Measurements from ENCODE around the gene ARSD. TPM values are rescaled to one million over a fixed set of nuclear protein-coding genes. Genes with fewer than 3 reads are reported as not detected.
A peak's percentile ranks its signal among the peaks of the same experiment; 100 is the strongest.

The ARSD gene
- polyA plus RNA-seq, 6 donors from 2014 or later = 1.2 to 9.6 (median 5.1) TPM

DNA sequence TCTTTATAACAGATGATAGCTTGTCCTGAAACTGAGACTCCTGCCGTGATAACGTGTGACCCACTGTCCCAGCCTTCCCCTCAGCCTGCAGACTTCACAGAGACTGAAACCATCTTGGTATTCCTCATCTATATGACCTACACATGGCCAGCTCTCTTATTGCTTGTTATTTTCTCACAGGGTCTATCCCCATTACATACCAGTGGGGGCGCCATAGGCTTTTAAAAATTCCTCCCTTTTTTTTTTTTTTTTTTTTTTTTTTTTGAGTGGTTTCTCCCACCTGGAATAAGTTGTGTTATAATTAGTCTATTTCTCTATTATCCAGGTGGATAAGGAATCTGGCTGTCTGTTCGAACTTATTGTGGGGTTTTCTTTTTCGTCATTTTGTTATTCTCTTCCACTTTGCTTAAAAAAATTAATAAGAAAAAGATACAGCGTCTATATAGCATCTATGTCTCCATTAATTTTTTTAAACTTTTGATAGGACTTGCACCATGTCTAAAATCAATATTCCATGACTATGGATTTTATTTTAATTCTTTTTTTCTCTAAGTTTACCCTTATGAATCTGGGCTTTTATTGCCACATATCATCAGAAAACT lies 53.2 kb downstream of the ARSD start:
- Mint-ChIP-seq H3K9me3 (peaks cover 0 to 9% (median 3%) of the 10 kb centered on the region in 7 donors), H3K27ac (no peak overlapping the region), H3K36me3 (no peaks in the 10 kb centered on the region), H3K27me3 (peaks cover 13 to 31% (median 14%) of the 10 kb centered on the region in 3 donors), H3K4me1 (no peaks in the 10 kb centered on the region), H3K4me3 (peak overlapping the region in 1 of 8 donors; percentile 51)
- ATAC-seq (ENCODE audit: low read depth in 2 of 2) (no peak), DNase-seq (no peak)

DNA sequence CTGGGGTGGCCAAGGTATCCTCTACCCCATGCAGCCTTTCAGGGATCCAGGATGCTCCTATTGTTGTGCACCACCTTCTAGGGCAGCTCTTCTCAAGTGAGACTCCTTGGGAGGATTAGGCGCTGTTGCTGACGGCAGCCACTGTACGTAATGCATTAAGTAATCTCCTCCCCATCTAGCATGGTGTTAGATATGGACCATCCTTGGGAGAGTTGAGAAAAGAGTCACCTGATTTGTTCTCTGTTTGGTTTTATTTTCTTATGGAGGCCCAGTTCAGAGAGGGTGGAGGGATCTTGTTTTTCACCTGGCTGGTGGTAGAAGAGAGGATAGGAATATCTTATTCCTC lies 54.0 kb downstream of the ARSD start:
- peaks cover 11 to 29% (median 12%) of the 10 kb centered on the region in 3 donors for H3K27me3 Mint-ChIP-seq
- H3K4me1 Mint-ChIP-seq = no peaks in the 10 kb centered on the region
- ATAC-seq (ENCODE audit: low read depth in 2 of 2) (no peak), DNase-seq (no peak)
- H3K27ac Mint-ChIP-seq = no peak overlapping the region
- peaks cover 0 to 13% (median 8%) of the 10 kb centered on the region in 7 donors for H3K9me3 Mint-ChIP-seq
- no peaks in the 10 kb centered on the region for H3K36me3 Mint-ChIP-seq
- H3K4me3 Mint-ChIP-seq = no peak overlapping the region

DNA sequence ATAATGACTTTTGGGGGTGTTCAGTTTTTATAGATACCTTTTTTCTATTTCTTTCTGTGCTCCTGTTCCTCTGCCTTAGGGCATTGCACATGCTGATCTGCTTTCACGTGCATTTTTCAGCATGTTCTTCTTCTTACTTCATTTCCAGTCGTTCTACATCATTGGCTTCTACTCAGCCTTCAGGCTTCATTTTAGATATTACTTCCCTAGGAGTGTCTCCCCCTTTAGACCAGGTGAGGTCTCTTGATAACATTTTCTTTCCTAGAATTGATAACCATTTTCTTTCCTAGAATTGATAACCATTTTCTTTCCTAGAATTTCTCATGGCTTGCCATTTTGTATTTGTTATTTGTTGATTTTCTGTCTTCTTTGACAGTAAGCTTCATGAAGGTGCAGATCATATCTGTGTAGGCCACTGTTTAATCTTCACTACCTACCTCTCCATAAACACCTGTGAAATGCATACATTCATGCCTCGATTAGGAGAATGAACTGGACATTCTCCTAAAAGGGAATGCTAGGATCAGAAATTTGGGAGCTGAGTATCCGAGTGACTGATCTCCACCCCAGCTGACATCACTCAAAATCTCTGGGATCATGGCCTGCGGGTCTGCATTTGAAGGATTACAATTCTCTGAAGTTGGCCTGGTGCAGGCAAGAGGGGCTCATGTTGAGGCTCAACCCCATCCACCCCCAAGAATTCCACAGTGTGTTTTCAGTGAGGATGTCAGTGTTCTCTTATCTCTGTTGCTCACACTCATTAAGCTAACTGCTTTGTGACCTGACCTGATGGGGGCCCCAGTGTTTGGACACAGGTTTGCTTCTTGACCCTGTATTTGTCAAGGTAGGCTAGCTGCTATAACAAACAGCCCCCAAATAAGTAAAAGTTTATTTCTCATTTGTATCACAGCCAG lies 54.7 kb downstream of the ARSD start:
- Mint-ChIP-seq H3K27me3 (peaks cover 5 to 23% (median 11%) of the 10 kb centered on the region in 3 donors), H3K27ac (no peak overlapping the region), H3K4me3 (no peak overlapping the region), H3K4me1 (no peaks in the 10 kb centered on the region), H3K36me3 (no peaks in the 10 kb centered on the region), H3K9me3 (peaks cover 0 to 19% (median 9%) of the 10 kb centered on the region in 7 donors)
- ATAC-seq (ENCODE audit: low read depth in 2 of 2) (no peak), DNase-seq (no peak)

DNA sequence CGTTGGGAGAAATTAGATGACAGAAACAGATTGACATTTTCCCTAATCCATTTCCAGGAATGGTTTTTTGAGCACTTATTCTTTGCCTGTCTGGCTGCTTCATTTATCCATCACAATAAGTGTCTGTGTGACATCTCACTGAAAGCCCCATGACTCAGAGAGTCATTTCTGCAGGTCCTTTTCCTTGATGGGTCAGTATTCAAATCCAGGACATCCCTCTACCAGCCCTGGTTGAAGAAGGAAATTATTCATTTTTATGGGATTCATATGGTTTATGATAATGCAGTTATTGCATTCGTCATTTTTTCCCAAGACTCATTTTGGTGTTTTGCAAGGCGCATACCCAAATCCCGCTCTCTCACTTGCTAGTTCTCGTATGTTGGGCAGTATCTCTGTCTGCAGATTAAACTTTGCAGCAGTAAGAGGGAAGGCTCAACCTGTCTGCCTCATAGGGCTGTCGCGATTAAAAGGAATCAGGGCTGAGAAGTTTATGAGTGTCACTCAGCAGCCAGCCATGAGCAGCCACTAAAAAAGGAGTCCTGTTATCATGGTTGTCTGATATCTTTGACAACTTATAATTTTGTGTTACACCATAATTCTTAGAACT lies 56.4 kb downstream of the ARSD start:
- ATAC-seq (ENCODE audit: low read depth in 2 of 2) = no peak
- Mint-ChIP-seq H3K4me3 (no peak overlapping the region), H3K4me1 (no peaks in the 10 kb centered on the region), H3K36me3 (no peaks in the 10 kb centered on the region), H3K27me3 (peaks cover 4 to 20% (median 11%) of the 10 kb centered on the region in 3 donors), H3K9me3 (peaks cover 0 to 28% (median 9%) of the 10 kb centered on the region in 7 donors), H3K27ac (no peak overlapping the region)
- no peak for DNase-seq

DNA sequence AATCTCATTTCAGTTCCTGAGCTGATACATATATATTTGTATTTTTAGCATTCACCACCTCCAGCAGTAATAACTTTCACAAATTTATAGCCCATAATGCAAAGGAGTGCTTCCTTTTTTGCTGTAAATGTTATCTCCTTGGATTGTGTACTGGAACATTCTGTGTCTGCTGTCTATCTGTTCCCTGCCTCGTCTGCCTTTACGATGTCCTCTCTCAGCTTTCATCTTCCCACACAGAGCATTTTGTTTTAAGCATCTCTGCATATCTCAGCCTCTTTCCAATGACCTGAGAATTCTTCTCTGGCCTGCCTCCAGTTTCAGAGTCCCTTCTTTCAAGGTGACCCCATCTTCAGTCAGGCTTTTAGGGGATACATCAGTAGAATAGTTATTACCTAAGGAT lies 57.3 kb downstream of the ARSD start:
- Mint-ChIP-seq H3K4me3 (no peak overlapping the region), H3K36me3 (no peaks in the 10 kb centered on the region), H3K4me1 (no peaks in the 10 kb centered on the region), H3K27ac (no peak overlapping the region), H3K27me3 (peaks cover 4 to 21% (median 5%) of the 10 kb centered on the region in 3 donors), H3K9me3 (peaks cover 0 to 28% (median 9%) of the 10 kb centered on the region in 7 donors)
- ATAC-seq (ENCODE audit: low read depth in 2 of 2) (no peak), DNase-seq (no peak)

DNA sequence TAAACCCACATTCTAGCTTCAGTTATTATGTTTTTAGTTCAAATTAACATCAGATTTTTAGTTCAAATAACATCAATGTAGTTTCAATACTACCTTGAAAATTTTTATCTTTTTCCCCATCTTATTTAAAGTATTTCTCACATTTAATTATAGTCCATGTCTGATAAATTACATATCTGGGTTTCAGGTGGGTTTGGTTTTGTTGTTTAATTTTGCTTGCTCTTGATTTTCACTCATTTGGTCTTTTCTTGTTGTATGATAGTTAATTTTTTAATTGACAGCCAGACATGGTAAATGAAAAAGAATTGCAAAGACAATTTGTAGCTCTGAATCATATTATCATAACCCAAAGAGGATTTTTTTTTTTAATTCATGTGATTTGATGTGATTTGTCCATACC lies 58.5 kb downstream of the ARSD start:
- Mint-ChIP-seq H3K9me3 (peaks cover 0 to 28% (median 9%) of the 10 kb centered on the region in 7 donors), H3K27me3 (peaks cover 4 to 23% (median 5%) of the 10 kb centered on the region in 3 donors), H3K27ac (no peak overlapping the region), H3K4me3 (no peak overlapping the region), H3K36me3 (no peaks in the 10 kb centered on the region), H3K4me1 (no peaks in the 10 kb centered on the region)
- ATAC-seq (ENCODE audit: low read depth in 2 of 2) (no peak), DNase-seq (no peak)

DNA sequence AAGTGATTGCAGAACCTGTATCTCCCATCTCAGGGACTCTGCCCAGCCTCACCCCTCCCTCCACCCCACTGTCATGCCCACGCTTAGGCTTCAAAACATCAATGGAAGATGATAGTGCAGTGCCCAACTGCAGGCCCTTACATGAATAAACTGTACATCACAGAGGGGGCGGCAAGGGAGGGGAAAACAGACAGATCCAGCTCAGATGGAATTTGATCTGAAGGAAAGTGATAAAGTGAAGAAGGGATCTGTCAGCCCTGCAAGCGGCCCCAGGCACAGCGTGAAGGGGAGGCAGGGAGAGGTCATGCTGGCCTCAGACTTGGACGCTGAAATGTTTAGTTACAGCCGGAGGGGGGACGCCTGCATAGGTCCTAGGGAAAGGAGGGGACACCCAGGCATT lies 61.9 kb downstream of the ARSD start:
- no peak for DNase-seq
- Mint-ChIP-seq H3K9me3 (peaks cover 0 to 28% (median 7%) of the 10 kb centered on the region in 7 donors), H3K4me1 (no peaks in the 10 kb centered on the region), H3K27me3 (peaks cover 0 to 21% (median 0%) of the 10 kb centered on the region in 3 donors), H3K27ac (no peak overlapping the region), H3K36me3 (no peaks in the 10 kb centered on the region), H3K4me3 (no peak overlapping the region)
- ATAC-seq (ENCODE audit: low read depth in 2 of 2) = no peak

DNA sequence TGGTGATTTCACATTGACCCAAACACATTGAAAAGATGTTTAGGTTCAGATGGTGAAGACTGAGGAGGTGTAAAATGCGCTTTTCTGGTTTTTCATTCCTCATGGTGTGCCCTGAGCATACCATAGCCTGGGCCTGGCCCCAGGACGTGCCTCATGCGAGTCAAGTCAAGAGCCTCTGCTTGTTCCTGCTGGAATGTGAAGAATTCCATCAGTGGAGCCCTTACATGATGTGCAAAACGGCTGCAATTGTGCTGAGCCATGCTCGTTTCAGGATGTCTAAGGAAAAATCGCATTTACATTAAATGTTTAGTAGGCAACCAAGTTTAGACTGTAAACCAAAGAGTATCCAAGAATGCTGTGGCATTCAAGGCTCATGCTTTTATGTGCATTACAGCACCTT lies 65.5 kb downstream of the ARSD start:
- Mint-ChIP-seq H3K4me1 (no peaks in the 10 kb centered on the region), H3K4me3 (no peak overlapping the region), H3K9me3 (peaks cover 0 to under 1% (median 0%) of the 10 kb centered on the region in 7 donors), H3K36me3 (no peaks in the 10 kb centered on the region), H3K27me3 (peaks cover 4 to 24% (median 5%) of the 10 kb centered on the region in 3 donors), H3K27ac (no peak overlapping the region)
- no peak for DNase-seq
- ATAC-seq (ENCODE audit: low read depth in 2 of 2) = no peak

DNA sequence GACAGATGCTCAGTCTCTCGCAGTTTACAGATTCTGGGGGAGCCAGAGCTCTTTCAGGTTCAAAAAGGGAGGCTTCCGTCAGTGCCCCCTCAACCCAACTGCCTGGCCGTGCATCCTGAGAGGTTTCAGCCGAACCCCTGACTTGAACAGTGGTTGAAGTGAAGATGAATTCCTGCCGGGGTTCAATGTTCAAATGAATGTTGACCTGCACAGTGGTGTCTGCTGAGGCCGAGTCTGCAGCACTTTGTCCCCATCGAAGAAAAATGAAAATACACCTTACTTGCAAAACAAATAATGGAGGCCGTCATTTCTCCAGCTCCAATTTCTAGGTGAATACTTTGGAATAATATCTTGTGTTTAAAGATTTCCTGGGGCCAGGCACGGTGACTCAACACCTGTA lies 66.7 kb downstream of the ARSD start:
- peaks cover 4 to 21% (median 5%) of the 10 kb centered on the region in 3 donors for H3K27me3 Mint-ChIP-seq
- no peaks in the 10 kb centered on the region for H3K4me1 Mint-ChIP-seq
- no peak for DNase-seq
- H3K9me3 Mint-ChIP-seq = no peaks in the 10 kb centered on the region
- H3K27ac Mint-ChIP-seq = no peak overlapping the region
- ATAC-seq (ENCODE audit: low read depth in 2 of 2) = no peak
- H3K4me3 Mint-ChIP-seq = no peak overlapping the region
- no peaks in the 10 kb centered on the region for H3K36me3 Mint-ChIP-seq

DNA sequence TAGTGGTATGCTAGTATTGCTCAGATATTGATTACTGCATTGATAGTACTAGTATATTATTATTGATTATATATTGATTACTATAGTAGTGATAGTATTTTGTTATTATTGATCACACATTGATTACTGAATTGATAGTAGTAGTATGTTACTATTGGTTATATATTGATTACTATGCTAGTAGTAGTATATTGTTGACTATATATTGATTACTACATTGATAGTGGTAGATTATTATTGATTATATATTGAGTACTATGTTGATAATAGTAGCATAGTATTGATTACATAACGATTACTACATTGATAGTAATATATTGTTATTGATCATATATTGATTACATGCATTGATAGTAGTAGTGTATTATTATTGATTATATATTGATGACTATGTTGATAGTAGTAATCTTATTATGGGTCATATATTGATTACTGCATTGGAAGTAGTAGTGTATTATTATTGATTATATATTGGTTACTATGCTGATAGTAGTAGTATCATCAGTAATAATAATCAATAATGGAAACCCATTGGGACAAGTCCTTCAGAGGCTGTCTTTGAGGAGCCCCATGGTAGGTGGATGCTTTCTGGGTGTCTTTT lies 69.8 kb downstream of the ARSD start:
- H3K36me3 Mint-ChIP-seq = no peaks in the 10 kb centered on the region
- H3K27ac Mint-ChIP-seq = no peak overlapping the region
- H3K9me3 Mint-ChIP-seq = peaks cover 0 to 6% (median 0%) of the 10 kb centered on the region in 7 donors
- ATAC-seq (ENCODE audit: low read depth in 2 of 2) = no peak
- peaks cover 4 to 9% (median 5%) of the 10 kb centered on the region in 3 donors for H3K27me3 Mint-ChIP-seq
- DNase-seq = no peak
- no peaks in the 10 kb centered on the region for H3K4me1 Mint-ChIP-seq
- no peak overlapping the region for H3K4me3 Mint-ChIP-seq

DNA sequence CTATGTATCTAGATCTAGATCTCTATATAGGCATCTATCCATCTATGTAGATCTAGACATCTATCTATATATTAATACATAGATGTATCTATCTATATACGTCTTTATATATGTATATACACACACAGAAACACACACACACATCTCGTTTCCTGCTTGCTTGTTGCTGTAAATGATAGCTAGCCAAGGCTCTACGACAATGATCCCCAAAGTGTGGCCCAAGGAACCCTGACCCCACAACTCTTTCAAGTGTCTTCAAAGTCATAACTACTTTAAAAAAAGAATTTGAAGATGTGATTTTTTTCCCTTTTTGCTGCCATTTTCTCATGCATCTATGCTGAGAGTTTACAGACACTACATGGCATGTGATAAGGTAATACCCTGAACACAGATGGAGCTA lies 71.6 kb downstream of the ARSD start:
- DNase-seq = no peak
- H3K27ac Mint-ChIP-seq = no peak overlapping the region
- H3K4me1 Mint-ChIP-seq = no peaks in the 10 kb centered on the region
- no peak overlapping the region for H3K4me3 Mint-ChIP-seq
- peaks cover 0 to 6% (median 2%) of the 10 kb centered on the region in 7 donors for H3K9me3 Mint-ChIP-seq
- H3K36me3 Mint-ChIP-seq = no peaks in the 10 kb centered on the region
- H3K27me3 Mint-ChIP-seq = peaks cover 4 to 9% (median 5%) of the 10 kb centered on the region in 3 donors
- ATAC-seq (ENCODE audit: low read depth in 2 of 2) = no peak

DNA sequence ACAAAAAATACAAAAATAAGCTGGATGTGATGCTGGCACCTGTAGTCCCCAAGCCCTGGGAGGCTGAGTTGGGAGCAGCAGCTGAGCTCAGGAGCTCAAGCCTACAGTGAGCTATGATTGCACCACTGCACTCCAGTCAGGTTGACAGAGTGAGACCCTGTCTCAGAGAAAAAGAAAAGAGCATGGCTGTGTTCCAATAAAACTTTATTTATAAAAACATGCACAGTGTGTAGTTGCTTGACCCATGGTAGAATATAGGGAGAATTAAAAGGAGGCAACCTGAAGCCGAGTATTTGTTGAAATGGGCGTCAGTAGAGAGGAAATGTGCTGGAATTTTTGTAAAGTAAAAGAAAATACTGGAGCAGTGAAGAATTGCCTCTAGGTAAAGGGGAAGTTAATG lies 73.4 kb downstream of the ARSD start:
- ATAC-seq (ENCODE audit: low read depth in 2 of 2) = no peak
- no peaks in the 10 kb centered on the region for H3K36me3 Mint-ChIP-seq
- no peak overlapping the region for H3K4me3 Mint-ChIP-seq
- no peak overlapping the region for H3K27ac Mint-ChIP-seq
- no peak for DNase-seq
- no peaks in the 10 kb centered on the region for H3K4me1 Mint-ChIP-seq
- H3K27me3 Mint-ChIP-seq = peaks cover 0 to 4% (median 0%) of the 10 kb centered on the region in 3 donors
- peaks cover 0 to 9% (median 4%) of the 10 kb centered on the region in 7 donors for H3K9me3 Mint-ChIP-seq

DNA sequence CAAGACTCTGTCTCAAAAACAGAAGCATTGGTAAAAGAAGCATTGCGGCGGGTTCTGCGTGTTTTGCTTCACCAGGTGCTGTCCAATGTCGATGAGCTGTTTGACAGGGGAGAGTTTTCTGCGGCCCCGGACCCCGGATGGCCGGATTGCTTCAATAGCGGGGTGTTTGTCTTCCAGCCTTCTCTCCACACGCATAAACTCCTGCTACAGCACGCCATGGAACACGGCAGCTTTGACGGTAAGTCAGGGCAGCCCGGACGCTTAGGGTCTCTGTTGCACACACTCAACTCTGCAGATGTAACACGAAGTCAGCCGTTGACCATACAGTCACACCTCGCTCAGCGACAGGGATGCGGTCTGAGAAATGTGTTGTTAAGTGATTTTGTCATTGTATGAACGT lies 74.2 kb downstream of the ARSD start:
- ATAC-seq (ENCODE audit: low read depth in 2 of 2) = no peak

More for the DNA sequence above, 74.2 kb downstream of the ARSD start:
- H3K36me3 Mint-ChIP-seq = no peaks in the 10 kb centered on the region
- H3K4me3 Mint-ChIP-seq = no peak overlapping the region
- H3K27ac Mint-ChIP-seq = no peak overlapping the region
- peaks cover 0 to 9% (median 4%) of the 10 kb centered on the region in 7 donors for H3K9me3 Mint-ChIP-seq
- no peak for DNase-seq
- H3K27me3 Mint-ChIP-seq = no peaks in the 10 kb centered on the region
- H3K4me1 Mint-ChIP-seq = no peaks in the 10 kb centered on the region

All from naive B cell (primary cell).